Measurements from ENCODE around the gene APOL2. TPM values are rescaled to one million over a fixed set of nuclear protein-coding genes. Genes with fewer than 3 reads are reported as not detected.

APOL2 gene
- total RNA-seq, 1 donor from 2014 or later, result 77.2 TPM

DNA sequence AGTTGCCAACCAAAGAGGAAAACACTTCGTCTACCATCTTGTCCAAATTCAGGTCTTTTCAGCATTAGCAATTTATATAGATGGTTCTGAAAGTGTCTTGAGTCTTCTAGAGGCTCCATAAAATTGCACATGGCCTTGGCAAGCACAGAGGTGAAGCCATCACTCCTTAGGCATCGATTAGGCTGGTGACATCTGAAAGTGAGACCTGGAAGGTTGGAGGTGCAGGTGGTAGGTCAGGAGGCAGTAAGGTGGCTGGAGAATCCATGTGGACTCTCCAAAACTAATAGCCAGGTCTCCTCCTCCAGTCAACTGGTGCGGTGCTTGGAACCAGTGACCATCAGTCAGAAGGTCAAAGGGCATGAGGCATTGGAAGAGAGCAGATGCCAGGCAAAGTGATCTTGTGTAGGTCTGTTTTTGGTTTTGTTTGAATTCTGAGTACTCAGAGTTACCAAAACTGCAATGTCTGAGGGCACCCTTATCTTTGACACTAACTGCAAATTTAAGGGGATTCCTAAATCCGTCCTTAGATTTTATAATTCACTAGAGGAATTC lies 6.6 kb upstream of the APOL2 start:
- H3K27ac Mint-ChIP-seq (ENCODE audit: unreplicated experiment), result no peak overlapping the region

DNA sequence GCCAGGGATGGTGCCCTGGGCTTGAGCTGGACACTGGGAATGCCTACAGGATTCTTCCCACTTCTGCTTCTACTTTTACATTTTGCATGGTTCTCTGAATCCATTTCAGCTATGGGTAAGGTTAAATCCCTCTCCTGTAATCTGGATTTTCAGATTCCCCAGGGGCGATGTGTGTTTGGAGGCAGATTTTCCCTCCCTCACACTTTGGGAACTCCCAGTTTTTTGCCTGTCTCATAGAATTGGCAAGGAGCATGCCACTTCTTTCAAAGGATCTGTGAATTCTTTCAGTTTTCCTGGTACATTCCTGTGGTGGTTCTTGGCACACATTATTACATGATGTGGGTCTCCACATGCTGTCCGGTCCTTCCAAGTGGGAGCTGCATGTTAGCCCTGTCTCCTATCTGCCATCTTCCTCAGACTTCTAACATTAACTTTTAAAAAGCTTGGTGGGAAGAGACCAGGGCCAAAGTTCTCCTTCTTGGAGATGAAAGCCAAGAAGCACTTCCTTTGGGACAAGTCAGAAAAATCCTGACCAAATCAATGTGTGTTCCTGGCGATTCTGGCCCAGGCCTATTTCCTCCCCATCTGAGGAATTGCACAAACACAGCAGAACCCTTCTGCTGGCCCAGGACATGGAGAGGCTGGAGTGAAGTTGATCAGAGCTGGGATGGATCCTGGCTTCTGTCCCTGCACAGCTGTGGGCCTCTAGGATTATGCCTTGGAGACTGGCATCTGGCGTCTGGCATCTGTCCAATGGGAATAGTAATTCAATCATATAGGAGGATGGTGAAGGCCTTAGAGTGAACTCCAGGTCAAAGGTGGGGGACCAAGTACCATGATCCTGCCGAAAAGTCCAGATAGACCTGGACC lies 5.4 kb upstream of the APOL2 start:
- H3K36me3 Mint-ChIP-seq (ENCODE audit: low read depth, unreplicated experiment), result peaks cover 3% of the 10 kb centered on the region
- Histone ChIP-seq H3K36me3 (ENCODE audit: insufficient read depth, low read length) (no peaks in the 10 kb centered on the region), H3K79me2 (ENCODE audit: insufficient read depth, low read length) (no peaks in the 10 kb centered on the region), H3K4me1 (ENCODE audit: insufficient read depth, low read length) (peaks cover 3% of the 10 kb centered on the region), H3K27ac (ENCODE audit: low read depth, low read length) (no peak overlapping the region), H4K20me1 (ENCODE audit: insufficient read depth, low read length) (no peaks in the 10 kb centered on the region), H3K9ac (ENCODE audit: low read length) (no peak overlapping the region), H2AFZ (ENCODE audit: low read depth, low read length) (no peak overlapping the region), H3K4me3 (ENCODE audit: insufficient read depth, low read depth, low read length) (no peak overlapping the region), H3K9me3 (ENCODE audit: insufficient read depth, low read depth, low read length) (no peaks in the 10 kb centered on the region), H3K27me3 (ENCODE audit: insufficient read depth, low read length) (no peaks in the 10 kb centered on the region), H3K4me2 (ENCODE audit: low read length) (no peak overlapping the region)
- H3K9me3 Mint-ChIP-seq (ENCODE audit: unreplicated experiment), result peaks cover 7% of the 10 kb centered on the region
- no peaks in the 10 kb centered on the region for H3K27me3 Mint-ChIP-seq (ENCODE audit: low read depth, unreplicated experiment)
- TF ChIP-seq EZH2 (IDR thresholded peaks at IDR 0.05; ENCODE audit: insufficient read depth, low read length), result no peak
- peak overlapping the region; percentile 54 for H3K4me3 Mint-ChIP-seq (ENCODE audit: unreplicated experiment)
- H3K27ac Mint-ChIP-seq (ENCODE audit: unreplicated experiment), result peak overlapping the region; percentile 12
- peak; percentile 75 for FAIRE-seq
- peak; percentile 66 for DNase-seq (ENCODE audit: low read depth)
- H3K4me1 Mint-ChIP-seq (ENCODE audit: low read depth, unreplicated experiment), result peaks cover 6% of the 10 kb centered on the region

More for the DNA sequence above, 6.6 kb upstream of the APOL2 start:
- Mint-ChIP-seq H3K9me3 (ENCODE audit: unreplicated experiment) (peaks cover 7% of the 10 kb centered on the region), H3K36me3 (ENCODE audit: low read depth, unreplicated experiment) (peaks cover 6% of the 10 kb centered on the region), H3K4me3 (ENCODE audit: unreplicated experiment) (no peak overlapping the region), H3K4me1 (ENCODE audit: low read depth, unreplicated experiment) (no peaks in the 10 kb centered on the region), H3K27me3 (ENCODE audit: low read depth, unreplicated experiment) (no peaks in the 10 kb centered on the region)
- no peaks in the 10 kb centered on the region for H3K36me3 ChIP-seq (ENCODE audit: insufficient read depth, low read length)
- no peak for FAIRE-seq
- H4K20me1 ChIP-seq (ENCODE audit: insufficient read depth, low read length), result no peaks in the 10 kb centered on the region
- no peak overlapping the region for H3K4me2 ChIP-seq (ENCODE audit: low read length)
- no peak overlapping the region for H3K27ac ChIP-seq (ENCODE audit: low read depth, low read length)
- H3K27me3 ChIP-seq (ENCODE audit: insufficient read depth, low read length), result no peaks in the 10 kb centered on the region
- H3K4me3 ChIP-seq (ENCODE audit: insufficient read depth, low read depth, low read length), result no peak overlapping the region
- H3K9me3 ChIP-seq (ENCODE audit: insufficient read depth, low read depth, low read length), result no peaks in the 10 kb centered on the region
- TF ChIP-seq EZH2 (IDR thresholded peaks at IDR 0.05; ENCODE audit: insufficient read depth, low read length) (no peak), CTCF (IDR thresholded peaks at IDR 0.05; ENCODE audit: insufficient read depth, low read depth, low read length) (no peak)
- no peak overlapping the region for H2AFZ ChIP-seq (ENCODE audit: low read depth, low read length)
- H3K9ac ChIP-seq (ENCODE audit: low read length), result no peak overlapping the region
- no peaks in the 10 kb centered on the region for H3K4me1 ChIP-seq (ENCODE audit: insufficient read depth, low read length)
- no peaks in the 10 kb centered on the region for H3K79me2 ChIP-seq (ENCODE audit: insufficient read depth, low read length)
- no peak for DNase-seq (ENCODE audit: low read depth)

DNA sequence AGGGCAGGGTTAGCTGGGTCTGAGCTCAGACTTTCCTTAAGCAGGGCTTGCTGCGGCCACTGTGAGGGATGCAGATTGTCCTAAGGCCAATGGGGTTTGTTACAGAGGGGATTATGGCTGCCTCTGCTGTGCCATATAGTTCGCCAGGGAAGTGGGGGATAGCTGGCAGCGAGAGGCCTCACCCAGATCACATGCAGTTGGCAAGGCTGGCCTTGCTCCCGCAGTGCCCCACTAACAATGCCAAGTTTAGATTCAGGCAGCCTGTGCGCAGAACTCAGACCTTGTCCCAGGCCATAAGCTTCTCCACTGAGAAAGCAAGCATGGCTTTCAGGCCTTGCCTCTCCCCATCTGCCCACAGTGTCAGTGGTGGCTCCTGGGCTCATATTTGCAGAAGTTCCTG lies 4.7 kb upstream of the APOL2 start:
- peaks cover 7% of the 10 kb centered on the region for H3K4me1 ChIP-seq (ENCODE audit: insufficient read depth, low read length)
- no peaks in the 10 kb centered on the region for H3K36me3 ChIP-seq (ENCODE audit: insufficient read depth, low read length)
- no peak for TF ChIP-seq CTCF (IDR thresholded peaks at IDR 0.05; ENCODE audit: insufficient read depth, low read depth, low read length)
- TF ChIP-seq EZH2 (IDR thresholded peaks at IDR 0.05; ENCODE audit: insufficient read depth, low read length), result no peak
- H3K4me3 Mint-ChIP-seq (ENCODE audit: unreplicated experiment), result no peak overlapping the region
- peaks cover 3% of the 10 kb centered on the region for H3K36me3 Mint-ChIP-seq (ENCODE audit: low read depth, unreplicated experiment)
- H3K9me3 ChIP-seq (ENCODE audit: insufficient read depth, low read depth, low read length), result no peaks in the 10 kb centered on the region
- no peak overlapping the region for H3K9ac ChIP-seq (ENCODE audit: low read length)
- H3K27ac ChIP-seq (ENCODE audit: low read depth, low read length), result no peak overlapping the region
- no peak overlapping the region for H3K27ac Mint-ChIP-seq (ENCODE audit: unreplicated experiment)
- no peak for DNase-seq (ENCODE audit: low read depth)
- H4K20me1 ChIP-seq (ENCODE audit: insufficient read depth, low read length), result no peaks in the 10 kb centered on the region
- no peak overlapping the region for H3K4me2 ChIP-seq (ENCODE audit: low read length)
- no peak overlapping the region for H2AFZ ChIP-seq (ENCODE audit: low read depth, low read length)
- no peak for FAIRE-seq
- H3K79me2 ChIP-seq (ENCODE audit: insufficient read depth, low read length), result no peaks in the 10 kb centered on the region
- peaks cover 13% of the 10 kb centered on the region for H3K4me1 Mint-ChIP-seq (ENCODE audit: low read depth, unreplicated experiment)
- no peaks in the 10 kb centered on the region for H3K27me3 ChIP-seq (ENCODE audit: insufficient read depth, low read length)
- no peak overlapping the region for H3K4me3 ChIP-seq (ENCODE audit: insufficient read depth, low read depth, low read length)
- peaks cover 7% of the 10 kb centered on the region for H3K9me3 Mint-ChIP-seq (ENCODE audit: unreplicated experiment)
- H3K27me3 Mint-ChIP-seq (ENCODE audit: low read depth, unreplicated experiment), result no peaks in the 10 kb centered on the region

Measured in astrocyte (in vitro differentiated cells and primary cell).